ENCODE data around the gene IL6ST. TPM values are rescaled to one million over a fixed set of nuclear protein-coding genes. Genes with fewer than 3 reads are reported as not detected.

IL6ST gene
- total and polyA plus RNA-seq, 12 donors = 39.0 to 659 (median 292) TPM

- intact Hi-C loops (cut with DNase I) = loop anchor here in 1 of 2 donors (5.0 kb wide), 1 partner anchor 217 kb away; no protein-coding TSS in a partner anchor
- no peak overlapping the region for H3K27ac ChIP-seq
- H3K27me3 ChIP-seq = no peaks in the 10 kb centered on the region
- H3K4me3 ChIP-seq = no peak overlapping the region
- peaks cover 15 to 79% of the 10 kb centered on the region in 2 donors for H3K4me1 ChIP-seq (replicated peaks in 1 of 2)
- H3K9me3 ChIP-seq (replicated peaks in 1 of 3) = no peaks in the 10 kb centered on the region
- TF ChIP-seq CTCF (IDR thresholded peaks at IDR 0.05) (no peak), POLR2A (IDR thresholded peaks at IDR 0.05) (no peak)
- peaks cover 0 to 17% of the 10 kb centered on the region in 2 donors for H3K36me3 ChIP-seq (replicated peaks in 1 of 2)
- no peak for DNase-seq
- 83 to 98% (median 89%) methylated on average over 6 of the region's 6 CpGs for WGBS, 4 donors
Measured at GRCh38 chr5:55985181-55985580, 9.6 kb downstream of the IL6ST start.

GRCh38 chr5:55983986-55984385 lies 10.8 kb downstream of the IL6ST start:
- no peaks in the 10 kb centered on the region for H3K27me3 ChIP-seq
- H3K36me3 ChIP-seq (replicated peaks in 1 of 2) = peaks cover 0 to 17% of the 10 kb centered on the region in 2 donors
- H3K4me1 ChIP-seq (replicated peaks in 1 of 2) = peaks cover 5 to 75% of the 10 kb centered on the region in 2 donors
- H3K27ac ChIP-seq = no peak overlapping the region
- 81 to 93% (median 85%) methylated on average over 2 of the region's 2 CpGs for WGBS, 4 donors
- H3K9me3 ChIP-seq (replicated peaks in 1 of 3) = no peaks in the 10 kb centered on the region
- TF ChIP-seq POLR2A (IDR thresholded peaks at IDR 0.05) = no peak
- no peak for TF ChIP-seq CTCF (IDR thresholded peaks at IDR 0.05)
- intact Hi-C loops (cut with DNase I) = no loop called here
- no peak for DNase-seq
- no peak overlapping the region for H3K4me3 ChIP-seq

- 52 to 68% (median 60%) methylated on average over 5 of the region's 5 CpGs for WGBS, 4 donors
- Histone ChIP-seq H3K9me3 (replicated peaks in 1 of 3) (no peaks in the 10 kb centered on the region), H3K36me3 (replicated peaks in 1 of 2) (peaks cover 0 to 17% of the 10 kb centered on the region in 2 donors), H3K4me3 (no peak overlapping the region), H3K4me1 (replicated peaks in 1 of 2) (peaks cover 12 to 77% of the 10 kb centered on the region in 2 donors), H3K27ac (no peak overlapping the region), H3K27me3 (no peaks in the 10 kb centered on the region)
- TF ChIP-seq POLR2A (IDR thresholded peaks at IDR 0.05) = no peak
- TF ChIP-seq CTCF (IDR thresholded peaks at IDR 0.05) = peak in 5 of 6 experiments; percentile 7 to 26 (median 17)
- intact Hi-C loops (cut with DNase I) = no loop called here
- no peak for DNase-seq
Measured at GRCh38 chr5:55982957-55983381, 11.8 kb downstream of the IL6ST start.

- Histone ChIP-seq H3K4me1 (replicated peaks in 1 of 2) (peaks cover 12 to 37% of the 10 kb centered on the region in 2 donors), H3K9me3 (replicated peaks in 1 of 3) (no peaks in the 10 kb centered on the region), H3K27me3 (no peaks in the 10 kb centered on the region), H3K27ac (no peak overlapping the region), H3K4me3 (no peak overlapping the region), H3K36me3 (replicated peaks in 1 of 2) (peaks cover 0 to 30% of the 10 kb centered on the region in 2 donors)
- intact Hi-C loops (cut with DNase I) = no loop called here
- no peak for DNase-seq
- TF ChIP-seq POLR2A (IDR thresholded peaks at IDR 0.05) = no peak
- no peak for TF ChIP-seq CTCF (IDR thresholded peaks at IDR 0.05)
- 89 to 95% (median 90%) methylated on average over 4 of the region's 4 CpGs for WGBS, 4 donors
Measured at GRCh38 chr5:55973296-55973695, 21.5 kb downstream of the IL6ST start.

All from adrenal gland (tissue), 12 donors.